Left ventricle myocardium inferior (tissue), 1 donor: ENCODE results near the gene SPRR5. TPM values are rescaled to one million over a fixed set of nuclear protein-coding genes. Genes with fewer than 3 reads are reported as not detected.

Experiments used
- DNase-seq: peaks from one replicate; pipeline ENCODE4 v3.0.0-alpha.2; 2020
- H3K27ac ChIP-seq: fragments of 200-600 bp; replicated peaks from 2 replicates; pipeline ENCODE4 v1.8.0; 2021
- H3K27me3 ChIP-seq: fragments of 200-600 bp; 2 replicates; pipeline ENCODE4 v1.8.0; 2021; ENCODE audit warnings: low read depth
- H3K36me3 ChIP-seq: fragments of 200-600 bp; 2 replicates; pipeline ENCODE4 v1.8.0; 2021
- H3K4me1 ChIP-seq: fragments of 200-600 bp; 2 replicates; pipeline ENCODE4 v1.8.0; 2021
- H3K4me3 ChIP-seq: fragments of 200-600 bp; 2 replicates; pipeline ENCODE4 v1.8.0; 2021; ENCODE audit warnings: mild to moderate bottlenecking, moderate library complexity
- H3K9me3 ChIP-seq: fragments of 200-600 bp; replicated peaks from 2 replicates; pipeline ENCODE4 v1.8.0; 2021
- CTCF ChIP-seq: fragments of 200-600 bp; IDR thresholded peaks from 2 replicates; pipeline ENCODE4 v1.8.0; 2021; ENCODE audit warnings: antibody characterized with exemption, mild to moderate bottlenecking, borderline replicate concordance
- intact Hi-C: fragments of 100-400 bp; cut with micrococcal nuclease; formaldehyde crosslinking; loops from one replicate; pipeline ENCODE4 v1.11.0; 2022
- total RNA-seq: library from RNA; stranded (reverse); fragmentation: NEBNext Ultra II Directional; extraction: Animal tissue kit (Norgen Biotek cat#: 25700); gene quantifications from one replicate; pipeline ENCODE4 v1.2.1, GENCODE V29; 2021
- donor health status: DM: no; HTN: yes; CAD: no; lungs with severe emphysema.

Gene SPRR5
- total RNA-seq, 1 donor from 2014 or later: not detected

- H3K27me3 ChIP-seq: peaks cover 40% of the 10 kb centered on the region
- no peaks in the 10 kb centered on the region for H3K36me3 ChIP-seq
- H3K4me1 ChIP-seq: no peaks in the 10 kb centered on the region
- no peak for TF ChIP-seq CTCF
- no peak for DNase-seq
- H3K27ac ChIP-seq: no peak overlapping the region
- no peak overlapping the region for H3K4me3 ChIP-seq
- intact Hi-C loops: no loop called here
- no peaks in the 10 kb centered on the region for H3K9me3 ChIP-seq
Observed at GRCh38 chr1:152904688-152905440, 42.1 kb upstream of the SPRR5 start.

GRCh38 chr1:152906023-152906565 lies 40.9 kb upstream of the SPRR5 start:
- TF ChIP-seq CTCF: no peak
- Histone ChIP-seq H3K4me1 (no peaks in the 10 kb centered on the region), H3K9me3 (no peaks in the 10 kb centered on the region), H3K4me3 (no peak overlapping the region), H3K36me3 (no peaks in the 10 kb centered on the region), H3K27me3 (peaks cover 48% of the 10 kb centered on the region), H3K27ac (no peak overlapping the region)
- intact Hi-C loops: no loop called here
- DNase-seq: no peak

GRCh38 chr1:152907686-152908601 lies 39.1 kb upstream of the SPRR5 start, which contains the start of gene IVL:
Gene IVL (plus strand): TSS chr1:152908546. CDS start chr1:152909798, 1,252 bp downstream.
- H3K36me3 ChIP-seq: no peaks in the 10 kb centered on the region
- no peaks in the 10 kb centered on the region for H3K9me3 ChIP-seq
- H3K4me1 ChIP-seq: no peaks in the 10 kb centered on the region
- H3K27ac ChIP-seq: no peak within 1 kb of the TSS
- no peak for TF ChIP-seq CTCF
- H3K4me3 ChIP-seq: no peak within 1 kb of the TSS
- H3K27me3 ChIP-seq: peaks cover 47% of the 10 kb centered on the region
- intact Hi-C loops: no loop called here
- DNase-seq: no peak

GRCh38 chr1:152909206-152909605 lies 37.8 kb upstream of the SPRR5 start:
- Histone ChIP-seq H3K9me3 (no peaks in the 10 kb centered on the region), H3K36me3 (no peaks in the 10 kb centered on the region), H3K4me3 (no peak overlapping the region), H3K27me3 (peaks cover 35% of the 10 kb centered on the region), H3K4me1 (no peaks in the 10 kb centered on the region), H3K27ac (no peak overlapping the region)
- intact Hi-C loops: no loop called here
- no peak for DNase-seq
- no peak for TF ChIP-seq CTCF

- Histone ChIP-seq H3K4me3 (no peak overlapping the region), H3K27ac (no peak overlapping the region), H3K9me3 (peaks cover 9% of the 10 kb centered on the region), H3K36me3 (no peaks in the 10 kb centered on the region), H3K4me1 (no peaks in the 10 kb centered on the region), H3K27me3 (peaks cover 21% of the 10 kb centered on the region)
- no peak for DNase-seq
- TF ChIP-seq CTCF: no peak
- intact Hi-C loops: no loop called here
Observed at GRCh38 chr1:152912471-152912870, 34.5 kb upstream of the SPRR5 start.
